Measurements from ENCODE around the gene TACR1. TPM values are rescaled to one million over a fixed set of nuclear protein-coding genes. Genes with fewer than 3 reads are reported as not detected.
"Not testable (repeated sequence)": the region's sequence is repeated elsewhere in the genome, so short reads cannot be mapped to it uniquely, and the experiment has no call there.

Gene TACR1
- total RNA-seq, 4 donors from 2014 or later = 0.14 to 10.1 (median 0.18) TPM

DNA sequence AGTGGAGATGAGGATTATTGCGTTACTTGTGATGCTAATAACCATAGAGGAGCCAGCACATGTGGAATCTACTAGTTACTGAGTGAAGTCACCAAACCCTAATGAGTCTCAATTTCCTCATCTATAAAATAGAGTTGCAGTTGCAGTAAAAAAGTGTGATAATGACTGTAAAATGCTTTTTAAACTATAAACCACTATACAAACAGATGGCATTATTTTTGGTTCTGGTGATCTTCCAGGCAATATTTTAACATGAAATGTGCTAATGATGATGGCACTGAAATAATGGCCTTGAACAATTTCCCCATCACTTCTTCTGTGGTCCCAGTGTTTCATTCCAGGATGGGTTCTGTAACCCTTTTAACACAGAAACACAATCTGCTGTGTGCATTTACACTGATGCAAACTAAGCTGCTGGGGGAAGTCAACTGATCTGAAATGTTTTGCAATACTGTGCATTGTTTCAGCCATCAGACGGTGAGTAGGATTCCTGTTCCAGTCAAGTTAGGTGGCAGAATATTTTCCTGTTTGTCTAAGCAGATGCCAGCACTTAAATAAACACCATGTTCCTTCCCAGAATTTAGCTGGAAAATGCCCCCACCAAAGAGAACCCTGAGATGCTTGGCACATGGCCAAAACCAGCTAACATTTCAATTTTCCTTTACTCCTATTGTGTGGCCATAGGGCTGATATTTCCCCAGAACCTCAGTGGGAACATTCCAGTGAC, 52.6 kb downstream of the TACR1 start:
- H3K36me3 ChIP-seq = no peaks in the 10 kb centered on the region
- in situ Hi-C loops (cut with MboI; ENCODE audit: low pct_ligation_motif_present in 1 of 4, low pct_unique_long_range_greater_than_20kb in 1 of 4, low sequenced_read_pairs in 3 of 4) (no loop called here), intact Hi-C loops (cut with DNase I; ENCODE audit: low total_unique reads) (no loop called here)
- no peak overlapping the region for H3K4me3 ChIP-seq
- H3K27ac ChIP-seq = no peak overlapping the region
- TF ChIP-seq, protein P1, sequence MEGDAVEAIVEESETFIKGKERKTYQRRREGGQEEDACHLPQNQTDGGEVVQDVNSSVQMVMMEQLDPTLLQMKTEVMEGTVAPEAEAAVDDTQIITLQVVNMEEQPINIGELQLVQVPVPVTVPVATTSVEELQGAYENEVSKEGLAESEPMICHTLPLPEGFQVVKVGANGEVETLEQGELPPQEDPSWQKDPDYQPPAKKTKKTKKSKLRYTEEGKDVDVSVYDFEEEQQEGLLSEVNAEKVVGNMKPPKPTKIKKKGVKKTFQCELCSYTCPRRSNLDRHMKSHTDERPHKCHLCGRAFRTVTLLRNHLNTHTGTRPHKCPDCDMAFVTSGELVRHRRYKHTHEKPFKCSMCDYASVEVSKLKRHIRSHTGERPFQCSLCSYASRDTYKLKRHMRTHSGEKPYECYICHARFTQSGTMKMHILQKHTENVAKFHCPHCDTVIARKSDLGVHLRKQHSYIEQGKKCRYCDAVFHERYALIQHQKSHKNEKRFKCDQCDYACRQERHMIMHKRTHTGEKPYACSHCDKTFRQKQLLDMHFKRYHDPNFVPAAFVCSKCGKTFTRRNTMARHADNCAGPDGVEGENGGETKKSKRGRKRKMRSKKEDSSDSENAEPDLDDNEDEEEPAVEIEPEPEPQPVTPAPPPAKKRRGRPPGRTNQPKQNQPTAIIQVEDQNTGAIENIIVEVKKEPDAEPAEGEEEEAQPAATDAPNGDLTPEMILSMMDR (IDR thresholded peaks at IDR 0.05) = no peak
- TF ChIP-seq POLR2A (IDR thresholded peaks at IDR 0.05) (no peak), EP300 (IDR thresholded peaks at IDR 0.05; ENCODE audit: low read depth) (no peak), POLR2AphosphoS5 (IDR thresholded peaks at IDR 0.05) (no peak)
- WGBS, 2 donors (ENCODE audit: low coverage in 1 of 2) = 64 to 82% methylated on average over 2 of the region's 2 CpGs
- H3K4me1 ChIP-seq = no peaks in the 10 kb centered on the region
- no peak for DNase-seq
- H3K27me3 ChIP-seq = no peaks in the 10 kb centered on the region
- H3K9me3 ChIP-seq = no peaks in the 10 kb centered on the region

DNA sequence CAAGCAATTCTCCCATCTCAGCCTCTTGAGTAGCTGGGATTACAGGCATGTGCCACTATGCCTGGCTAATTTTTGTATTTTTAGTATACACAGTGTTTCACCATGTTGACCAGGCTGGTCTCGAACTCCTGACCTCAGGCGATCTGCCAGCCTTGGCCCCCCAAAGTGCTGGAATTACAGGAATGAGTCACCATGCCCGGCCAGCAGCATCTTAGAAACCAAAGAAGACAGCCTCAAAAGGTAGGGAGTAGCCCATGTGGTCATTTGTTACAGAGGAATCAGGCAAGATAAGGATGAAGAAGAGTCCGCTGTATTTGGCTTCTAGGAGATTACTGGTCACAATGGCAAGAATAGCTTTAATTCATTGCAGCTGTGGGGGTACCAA, 53.1 kb downstream of the TACR1 start:
- in situ Hi-C loops (cut with MboI; ENCODE audit: low pct_ligation_motif_present in 1 of 4, low pct_unique_long_range_greater_than_20kb in 1 of 4, low sequenced_read_pairs in 3 of 4); DNase-seq; H3K4me1 ChIP-seq; H3K27me3 ChIP-seq; H3K36me3 ChIP-seq; H3K4me3 ChIP-seq; H3K27ac ChIP-seq; H3K9me3 ChIP-seq; intact Hi-C loops (cut with DNase I; ENCODE audit: low total_unique reads): not testable (repeated sequence)
- WGBS, 2 donors (ENCODE audit: low coverage in 1 of 2) = 87 to 100% methylated on average over 1 to 4 of the region's 4 CpGs

DNA sequence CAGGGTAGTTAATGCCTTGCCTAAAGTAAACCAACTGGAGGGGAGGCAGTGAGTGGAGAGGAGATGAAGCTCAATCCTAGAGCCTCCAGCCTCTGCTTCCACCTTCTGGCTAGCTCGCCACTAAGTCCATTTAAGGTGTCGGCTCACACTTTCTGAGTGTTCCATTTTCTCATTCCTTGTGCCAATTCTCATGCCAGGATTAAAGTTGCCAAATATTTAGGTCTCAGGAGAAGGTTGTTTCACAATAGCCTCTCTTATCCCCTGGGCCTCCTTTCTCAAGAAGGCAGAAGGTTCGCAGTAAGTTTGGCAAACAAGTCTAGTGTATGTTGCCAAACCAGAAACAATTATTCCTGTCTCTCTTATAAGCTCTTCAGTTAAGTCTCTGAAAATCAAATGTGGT, 57.2 kb downstream of the TACR1 start:
- in situ Hi-C loops (cut with MboI; ENCODE audit: low pct_ligation_motif_present in 1 of 4, low pct_unique_long_range_greater_than_20kb in 1 of 4, low sequenced_read_pairs in 3 of 4) = no loop called here
- Histone ChIP-seq H3K27me3 (no peaks in the 10 kb centered on the region), H3K27ac (peak overlapping the region in 1 of 4 donors; percentile 16), H3K9me3 (no peaks in the 10 kb centered on the region), H3K4me3 (no peak overlapping the region), H3K36me3 (no peaks in the 10 kb centered on the region), H3K4me1 (no peaks in the 10 kb centered on the region)
- no peak for DNase-seq
- 75 to 90% methylated on average over 3 of the region's 3 CpGs for WGBS, 2 donors (ENCODE audit: low coverage in 1 of 2)
- TF ChIP-seq EP300 (IDR thresholded peaks at IDR 0.05; ENCODE audit: low read depth) (no peak), POLR2A (IDR thresholded peaks at IDR 0.05) (no peak), POLR2AphosphoS5 (IDR thresholded peaks at IDR 0.05) (no peak)
- intact Hi-C loops (cut with DNase I; ENCODE audit: low total_unique reads) = no loop called here

DNA sequence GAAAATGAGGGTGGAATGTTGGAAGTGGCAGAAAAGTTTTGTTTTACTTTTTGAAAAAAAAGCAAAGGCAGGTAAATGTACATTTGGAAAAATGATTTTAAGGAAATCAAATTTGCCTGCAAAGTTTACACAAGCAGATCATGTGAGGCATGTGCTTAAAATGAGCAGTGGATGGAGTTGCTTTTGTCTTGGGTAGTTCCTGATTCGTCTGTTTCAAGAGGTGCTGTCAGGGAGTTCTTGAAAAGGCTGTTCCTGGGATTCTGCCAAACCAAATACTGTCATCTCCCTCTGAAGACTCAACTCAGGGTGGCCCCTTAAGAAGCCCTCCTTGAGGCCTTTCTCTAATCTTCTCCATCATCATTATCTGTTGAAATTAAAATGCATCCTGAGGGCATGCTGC, 59.0 kb downstream of the TACR1 start:
- in situ Hi-C loops (cut with MboI; ENCODE audit: low pct_ligation_motif_present in 1 of 4, low pct_unique_long_range_greater_than_20kb in 1 of 4, low sequenced_read_pairs in 3 of 4) (no loop called here), intact Hi-C loops (cut with DNase I; ENCODE audit: low total_unique reads) (no loop called here)
- TF ChIP-seq POLR2A (IDR thresholded peaks at IDR 0.05) (no peak), POLR2AphosphoS5 (IDR thresholded peaks at IDR 0.05) (no peak), EP300 (IDR thresholded peaks at IDR 0.05; ENCODE audit: low read depth) (no peak)
- TF ChIP-seq, protein P1 (IDR thresholded peaks at IDR 0.05) = no peak
- no peak overlapping the region for H3K27ac ChIP-seq
- H3K36me3 ChIP-seq = no peaks in the 10 kb centered on the region
- H3K4me1 ChIP-seq = no peaks in the 10 kb centered on the region
- DNase-seq = no peak
- H3K4me3 ChIP-seq = no peak overlapping the region
- H3K27me3 ChIP-seq = no peaks in the 10 kb centered on the region
- H3K9me3 ChIP-seq = no peaks in the 10 kb centered on the region
- WGBS, 2 donors (ENCODE audit: low coverage in 1 of 2) = 26 to 44% methylated on average over 1 of the region's 1 CpG

DNA sequence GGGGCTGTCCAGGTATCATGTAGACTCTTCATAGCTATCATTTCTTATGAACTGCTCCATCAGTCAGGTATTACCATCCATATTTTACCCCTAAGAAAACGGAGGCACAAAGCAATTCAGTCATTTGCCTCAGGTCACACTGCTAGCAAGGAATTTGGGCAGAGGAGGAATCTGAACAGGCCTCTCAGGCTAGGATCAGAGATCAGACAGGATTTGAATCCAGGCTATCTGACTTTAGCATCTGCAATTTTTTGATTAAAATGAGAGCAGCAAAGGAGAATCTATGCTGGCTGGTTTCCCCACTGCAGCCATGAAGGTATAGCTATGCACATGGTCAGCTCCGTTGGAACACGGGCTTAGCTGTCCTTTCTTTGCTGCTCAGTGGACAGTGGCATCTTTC, 60.1 kb downstream of the TACR1 start:
- TF ChIP-seq, protein P1 (IDR thresholded peaks at IDR 0.05) = no peak
- no peak for TF ChIP-seq POLR2A (IDR thresholded peaks at IDR 0.05)
- TF ChIP-seq EP300 (IDR thresholded peaks at IDR 0.05; ENCODE audit: low read depth) = no peak
- no peak for TF ChIP-seq POLR2AphosphoS5 (IDR thresholded peaks at IDR 0.05)

More for the DNA sequence above, 60.1 kb downstream of the TACR1 start:
- Histone ChIP-seq H3K27me3 (no peaks in the 10 kb centered on the region), H3K36me3 (no peaks in the 10 kb centered on the region), H3K4me1 (peaks cover 0 to 5% (median 1%) of the 10 kb centered on the region in 4 donors), H3K4me3 (no peak overlapping the region), H3K27ac (no peak overlapping the region), H3K9me3 (no peaks in the 10 kb centered on the region)
- in situ Hi-C loops (cut with MboI; ENCODE audit: low pct_ligation_motif_present in 1 of 4, low pct_unique_long_range_greater_than_20kb in 1 of 4, low sequenced_read_pairs in 3 of 4) (no loop called here), intact Hi-C loops (cut with DNase I; ENCODE audit: low total_unique reads) (no loop called here)
- DNase-seq = no peak
- 85 to 92% methylated on average over 2 to 3 of the region's 3 CpGs for WGBS, 2 donors (ENCODE audit: low coverage in 1 of 2)
